Measurements from ENCODE around the gene KCNC3.
"Not testable (repeated sequence)": the region's sequence is repeated elsewhere in the genome, so short reads cannot be mapped to it uniquely, and the experiment has no call there.

DNA sequence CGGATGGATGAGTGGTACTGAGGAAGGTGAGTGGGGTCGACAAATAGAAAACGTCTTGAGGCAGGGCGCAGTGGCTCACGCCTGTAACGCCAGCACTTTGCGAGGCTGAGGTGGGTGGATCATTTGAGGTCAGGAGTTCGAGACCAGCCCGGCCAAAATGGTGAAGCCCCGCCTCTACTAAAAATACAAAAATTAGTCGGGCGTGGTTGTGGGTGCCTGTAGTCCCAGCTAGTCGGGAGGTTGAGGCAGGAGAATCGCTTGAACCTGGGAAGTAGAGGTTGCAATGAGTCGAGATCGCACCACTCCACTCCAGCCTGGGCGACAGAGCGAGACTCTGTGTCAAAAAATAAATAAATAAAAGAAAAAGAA, 733 bp upstream of the KCNC3 start:
- not testable (repeated sequence) for TF ChIP-seq POLR2A (IDR thresholded peaks at IDR 0.05; ENCODE audit: low read depth); CTCF (IDR thresholded peaks at IDR 0.05); POLR2AphosphoS5 (IDR thresholded peaks at IDR 0.05)
